Measurements from ENCODE around the gene MCM5.

- TF ChIP-seq MAX (IDR thresholded peaks at IDR 0.05) (no peak), EP300 (IDR thresholded peaks at IDR 0.05; ENCODE audit: borderline replicate concordance) (no peak), TAF1 (IDR thresholded peaks at IDR 0.05; ENCODE audit: low read depth) (no peak), CREB1 (IDR thresholded peaks at IDR 0.05; ENCODE audit: low read depth) (no peak), RAD21 (IDR thresholded peaks at IDR 0.05; ENCODE audit: low read depth) (no peak)
These were observed 65.3 kb downstream of the MCM5 start for GRCh38 chr22:35465109-35465701.

All from Ishikawa (cell line).